ENCODE data around the gene CAMK1G. TPM values are rescaled to one million over a fixed set of nuclear protein-coding genes. Genes with fewer than 3 reads are reported as not detected.

The CAMK1G gene
- total RNA-seq, 2 experiments from 2014 or later = 0.69 to 0.94 TPM

DNA sequence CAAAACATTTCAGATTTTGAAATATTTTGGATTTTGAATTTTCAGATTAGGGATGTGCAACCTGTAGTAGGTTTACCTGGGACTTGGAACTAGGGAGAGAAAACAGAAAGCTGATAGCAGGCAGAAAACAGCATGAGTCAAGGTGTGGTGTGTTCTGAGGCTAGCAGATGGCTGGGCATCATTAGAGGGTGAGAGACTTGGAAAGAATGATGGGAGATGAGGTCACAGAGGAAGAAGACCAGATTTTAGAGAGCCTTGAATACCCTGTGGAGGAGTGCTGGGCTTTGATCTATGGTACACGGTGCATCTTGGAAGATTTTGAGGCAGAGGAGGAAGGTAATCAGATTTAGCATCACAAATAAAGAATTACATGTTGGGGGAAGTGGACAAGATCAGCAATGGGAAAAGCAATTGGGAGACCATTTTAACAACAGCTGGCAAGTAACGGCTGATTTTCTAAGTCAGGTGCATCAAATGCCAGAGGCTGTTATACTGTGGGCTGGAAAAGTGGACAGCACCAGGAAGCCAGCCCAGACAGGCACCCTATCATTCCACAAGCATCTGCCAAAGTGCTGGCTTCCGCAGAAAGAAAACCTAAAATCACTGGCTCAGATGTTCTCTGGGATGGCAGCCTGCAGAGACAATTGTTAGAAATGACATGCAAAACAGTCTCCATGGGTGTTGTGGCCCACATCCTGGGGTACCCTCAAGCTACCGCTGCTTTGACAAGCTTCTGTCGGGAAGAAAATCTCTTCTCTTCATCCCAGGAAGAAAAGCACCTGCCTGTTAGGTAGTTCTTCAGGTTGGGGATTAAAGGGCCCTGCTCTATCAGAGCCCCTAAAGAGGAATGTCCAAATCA, 30.9 kb upstream of the CAMK1G start:
- Mint-ChIP-seq H3K4me1 (ENCODE audit: low read depth) (no peaks in the 10 kb centered on the region), H3K9me3 (no peaks in the 10 kb centered on the region), H3K36me3 (no peaks in the 10 kb centered on the region), H3K27me3 (peaks cover 4% of the 10 kb centered on the region), H3K4me3 (no peak overlapping the region), H3K27ac (no peak overlapping the region)
- ChIA-PET POLR2A (no interaction called here), CTCF (no interaction called here)
- intact Hi-C loops (cut with micrococcal nuclease) = no loop called here
- DNase-seq = no peak

DNA sequence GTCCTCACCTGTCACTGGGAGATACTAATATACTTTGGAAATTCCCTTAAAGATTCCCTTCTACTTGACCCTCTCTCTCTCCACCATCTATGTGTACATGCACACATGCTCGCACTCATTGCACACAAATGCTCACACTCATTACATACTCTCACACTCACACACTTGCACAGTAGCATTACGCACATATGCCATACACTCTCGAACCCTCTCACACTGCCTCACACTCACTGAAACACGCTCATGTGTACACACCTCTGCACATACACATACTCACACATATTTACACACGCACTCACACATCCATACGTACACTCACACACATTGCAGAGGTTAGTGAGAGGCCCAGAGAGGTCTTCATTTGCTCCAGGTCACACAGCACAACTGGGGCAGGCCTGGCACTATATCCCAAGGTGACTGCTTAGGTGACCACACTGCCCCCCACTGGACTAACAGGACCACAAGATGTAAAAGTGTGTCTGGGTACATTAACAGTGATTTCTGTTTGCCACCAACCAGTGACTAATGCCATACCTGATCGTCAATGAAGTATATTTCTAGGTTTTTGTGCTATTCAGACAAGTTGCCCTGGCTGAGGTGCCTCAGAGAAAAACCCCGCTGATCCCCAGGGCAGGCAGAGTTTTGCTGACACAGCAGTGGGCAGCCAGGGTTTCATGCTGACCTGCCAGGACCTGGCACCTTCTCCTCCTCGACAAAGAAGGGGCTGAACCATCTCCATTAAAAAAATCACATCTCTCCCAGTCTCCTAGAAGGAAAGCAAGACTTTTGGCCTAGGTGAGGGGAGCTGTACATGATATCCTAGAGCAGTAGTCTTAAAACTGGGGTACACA, 28.5 kb upstream of the CAMK1G start:
- Mint-ChIP-seq H3K9me3 (no peaks in the 10 kb centered on the region), H3K27me3 (no peaks in the 10 kb centered on the region), H3K4me1 (ENCODE audit: low read depth) (no peaks in the 10 kb centered on the region), H3K36me3 (no peaks in the 10 kb centered on the region), H3K27ac (no peak overlapping the region), H3K4me3 (no peak overlapping the region)
- POLR2A ChIA-PET = no interaction called here
- DNase-seq = no peak
- intact Hi-C loops (cut with micrococcal nuclease) = no loop called here
- CTCF ChIA-PET = interaction anchor here (1.3 to 1.7 kb wide), 2 partner anchors 10 to 12 kb away, joined by 4 to 5 read pairs; no protein-coding TSS in a partner anchor

DNA sequence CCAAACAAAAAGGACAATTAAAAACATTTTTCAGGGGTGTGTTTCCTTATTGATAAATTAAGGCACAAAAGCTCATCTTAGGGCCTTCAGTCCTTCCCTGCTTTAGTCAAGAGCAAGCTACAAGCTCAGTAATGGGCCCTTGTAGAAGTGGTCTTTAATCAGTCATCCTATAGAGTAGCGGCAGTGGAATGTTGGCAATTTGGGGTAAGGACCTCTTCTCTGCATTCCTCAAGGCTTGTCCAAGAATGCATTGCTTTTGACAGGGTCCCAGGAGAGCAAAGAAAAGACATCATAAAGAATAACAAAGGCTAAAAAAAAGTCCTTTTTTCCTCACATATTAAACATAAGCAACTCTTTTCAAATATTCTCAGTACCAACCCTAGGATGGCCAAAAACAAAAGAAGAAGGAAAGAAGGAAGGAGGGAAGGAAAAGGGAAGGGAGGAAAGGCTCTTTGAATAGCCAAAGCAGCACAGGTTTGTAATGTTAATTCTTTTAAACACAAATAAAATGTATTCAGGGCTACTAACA, 27.3 kb upstream of the CAMK1G start:
- H3K27ac Mint-ChIP-seq = no peak overlapping the region
- no peaks in the 10 kb centered on the region for H3K27me3 Mint-ChIP-seq
- H3K4me3 Mint-ChIP-seq = no peak overlapping the region
- no peaks in the 10 kb centered on the region for H3K36me3 Mint-ChIP-seq
- intact Hi-C loops (cut with micrococcal nuclease) = no loop called here
- DNase-seq = no peak
- H3K4me1 Mint-ChIP-seq (ENCODE audit: low read depth) = no peaks in the 10 kb centered on the region
- no peaks in the 10 kb centered on the region for H3K9me3 Mint-ChIP-seq
- ChIA-PET POLR2A (no interaction called here), CTCF (interaction anchor here (1.3 to 1.7 kb wide), 2 partner anchors 9 to 11 kb away, joined by 4 to 5 read pairs; no protein-coding TSS in a partner anchor)

DNA sequence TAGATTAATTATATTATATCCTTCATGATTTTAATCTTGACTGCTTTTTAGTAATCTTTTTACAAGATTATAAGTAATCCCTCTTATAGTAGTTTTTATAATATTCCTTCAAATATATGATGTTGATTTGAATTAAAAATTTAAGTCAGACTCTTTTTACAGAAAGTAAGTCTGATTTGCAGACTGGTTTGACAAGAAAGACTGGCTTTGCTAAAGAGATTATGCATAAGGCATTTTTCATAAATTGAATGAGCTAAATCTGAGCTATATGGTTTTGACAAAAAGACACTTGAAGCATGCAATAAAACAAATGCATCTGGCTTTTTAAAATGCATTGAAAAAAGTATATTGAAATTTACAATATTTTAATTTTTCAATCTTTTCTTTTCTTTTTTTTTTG, 26.3 kb upstream of the CAMK1G start:
- Mint-ChIP-seq H3K27ac (no peak overlapping the region), H3K4me1 (ENCODE audit: low read depth) (no peaks in the 10 kb centered on the region), H3K9me3 (no peaks in the 10 kb centered on the region), H3K4me3 (no peak overlapping the region), H3K36me3 (no peaks in the 10 kb centered on the region), H3K27me3 (no peaks in the 10 kb centered on the region)
- DNase-seq = no peak
- ChIA-PET CTCF (interaction anchor here (1.2 kb wide), 1 partner anchor 9 kb away, joined by 3 read pairs; no protein-coding TSS in a partner anchor), POLR2A (no interaction called here)
- intact Hi-C loops (cut with micrococcal nuclease) = no loop called here

DNA sequence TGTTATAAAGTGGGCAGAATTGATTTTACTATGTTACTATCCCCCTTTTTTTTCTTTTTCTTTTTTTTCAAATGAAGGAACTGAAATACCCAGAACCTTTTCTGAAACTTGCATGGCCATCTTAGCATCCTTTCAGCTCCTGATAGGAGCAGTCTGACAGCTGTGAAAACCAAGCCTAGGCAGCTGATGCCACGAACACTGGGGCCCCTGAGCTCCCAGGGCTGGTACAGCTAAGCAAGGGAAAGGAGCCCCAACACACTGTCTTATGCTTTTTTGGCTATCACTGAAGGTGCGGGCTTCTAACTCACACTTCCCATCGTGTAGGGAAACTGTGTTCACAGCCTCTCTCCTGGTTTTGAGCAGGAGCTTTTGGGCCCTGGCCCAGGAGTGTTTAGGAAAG, 23.0 kb upstream of the CAMK1G start:
- Mint-ChIP-seq H3K36me3 (no peaks in the 10 kb centered on the region), H3K27me3 (peaks cover 10% of the 10 kb centered on the region), H3K9me3 (no peaks in the 10 kb centered on the region), H3K4me3 (no peak overlapping the region), H3K4me1 (ENCODE audit: low read depth) (no peaks in the 10 kb centered on the region), H3K27ac (no peak overlapping the region)
- DNase-seq = no peak
- intact Hi-C loops (cut with micrococcal nuclease) = loop anchor here (10.0 kb wide), 1 partner anchor 206 kb away; no protein-coding TSS in a partner anchor
- ChIA-PET CTCF (interaction anchor here (0.6 to 1.5 kb wide), 4 partner anchors 9 to 1692 kb away, joined by 3 to 4 read pairs (median 3); no protein-coding TSS in a partner anchor), POLR2A (no interaction called here)

DNA sequence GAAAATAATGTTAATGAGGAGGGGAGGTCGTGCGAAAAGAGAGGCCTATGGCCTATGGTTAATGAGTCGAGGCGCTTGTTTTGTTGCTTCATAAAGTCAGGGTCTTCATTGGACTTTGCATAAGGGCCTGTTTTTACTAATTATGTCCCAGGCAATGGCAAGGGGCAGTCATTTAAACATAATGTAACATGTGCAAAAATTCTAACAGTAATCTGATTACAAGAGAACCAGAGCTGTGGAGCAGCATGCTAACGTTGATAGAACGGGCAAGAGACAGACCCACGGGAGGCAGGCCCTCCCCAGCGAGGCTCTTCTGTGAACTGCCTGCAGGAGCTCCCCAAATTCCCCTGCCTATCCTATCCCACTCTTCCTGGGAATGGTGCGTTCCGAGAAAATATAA, 22.6 kb upstream of the CAMK1G start:
- no peak overlapping the region for H3K4me3 Mint-ChIP-seq
- no peak for DNase-seq
- H3K4me1 Mint-ChIP-seq (ENCODE audit: low read depth) = peaks cover under 1% of the 10 kb centered on the region
- ChIA-PET POLR2A (interaction anchor here (0.6 kb wide), 1 partner anchor 1341 kb away, joined by 3 read pairs; no protein-coding TSS in a partner anchor), CTCF (interaction anchor here (0.6 to 1.2 kb wide), 4 partner anchors 9 to 1692 kb away, joined by 3 read pairs; no protein-coding TSS in a partner anchor)
- H3K27ac Mint-ChIP-seq = no peak overlapping the region
- H3K27me3 Mint-ChIP-seq = peaks cover 13% of the 10 kb centered on the region
- no peaks in the 10 kb centered on the region for H3K9me3 Mint-ChIP-seq
- intact Hi-C loops (cut with micrococcal nuclease) = loop anchor here (10.0 kb wide), 1 partner anchor 206 kb away; no protein-coding TSS in a partner anchor
- H3K36me3 Mint-ChIP-seq = no peaks in the 10 kb centered on the region

DNA sequence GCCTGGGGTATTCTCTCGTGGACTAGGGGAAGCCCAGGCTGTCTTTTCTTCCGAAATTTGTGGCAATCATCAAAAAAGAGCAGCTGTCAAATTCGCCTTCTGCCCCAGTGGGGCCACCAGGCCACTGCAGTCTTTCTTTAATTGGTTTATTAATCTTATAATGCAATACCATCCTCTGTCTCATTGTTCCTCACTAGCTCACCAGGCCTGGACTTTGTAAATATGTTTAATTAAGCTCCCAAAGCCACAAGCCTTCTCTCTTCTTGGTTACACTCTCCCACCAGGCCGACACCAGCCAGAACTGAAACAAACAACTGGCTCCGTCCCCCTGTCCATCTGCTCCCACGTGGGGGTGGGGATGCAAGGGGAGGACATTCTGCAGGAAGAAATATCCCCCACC, 22.0 kb upstream of the CAMK1G start:
- Mint-ChIP-seq H3K27me3 (peaks cover 14% of the 10 kb centered on the region), H3K36me3 (no peaks in the 10 kb centered on the region), H3K9me3 (no peaks in the 10 kb centered on the region), H3K4me3 (no peak overlapping the region), H3K27ac (no peak overlapping the region), H3K4me1 (ENCODE audit: low read depth) (peaks cover 6% of the 10 kb centered on the region)
- ChIA-PET CTCF (interaction anchor here (0.9 to 1.2 kb wide), 2 partner anchors 8 to 13 kb away, joined by 3 read pairs; no protein-coding TSS in a partner anchor), POLR2A (interaction anchor here (0.6 kb wide), 1 partner anchor 1341 kb away, joined by 3 read pairs; no protein-coding TSS in a partner anchor)
- intact Hi-C loops (cut with micrococcal nuclease) = loop anchor here (10.0 kb wide), 1 partner anchor 207 kb away; no protein-coding TSS in a partner anchor
- no peak for DNase-seq

DNA sequence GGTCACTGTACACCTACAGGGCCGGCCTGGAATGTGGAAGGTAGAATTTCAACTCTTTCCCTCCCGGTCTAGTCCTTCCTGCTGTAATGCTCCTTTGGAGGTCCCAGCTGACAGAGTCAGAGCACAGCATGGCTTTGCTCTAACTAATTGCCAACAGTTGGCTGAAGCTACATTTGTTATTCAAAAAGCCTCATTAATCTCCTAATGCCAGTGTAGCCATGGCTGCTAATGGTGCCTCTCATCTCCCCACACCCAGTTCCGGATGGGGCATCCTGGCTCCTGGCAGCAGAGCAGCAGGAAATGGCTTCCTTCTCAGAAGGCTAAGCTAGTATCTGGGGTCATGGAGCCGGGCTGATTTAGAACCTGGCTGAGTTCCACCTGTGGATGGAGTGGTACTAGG, 18.7 kb upstream of the CAMK1G start:
- no peak overlapping the region for H3K27ac Mint-ChIP-seq
- H3K4me3 Mint-ChIP-seq = no peak overlapping the region
- DNase-seq = no peak
- POLR2A ChIA-PET = no interaction called here
- no peaks in the 10 kb centered on the region for H3K9me3 Mint-ChIP-seq
- peaks cover 26% of the 10 kb centered on the region for H3K4me1 Mint-ChIP-seq (ENCODE audit: low read depth)
- CTCF ChIA-PET = interaction anchor here (0.8 to 6.8 kb wide), 9 partner anchors 9 to 913 kb away, joined by 3 to 70 read pairs (median 5); partner anchors contain the start of gene CAMK1G
- no peaks in the 10 kb centered on the region for H3K36me3 Mint-ChIP-seq
- H3K27me3 Mint-ChIP-seq = peaks cover 16% of the 10 kb centered on the region
- intact Hi-C loops (cut with micrococcal nuclease) = loop anchor here (5.0 to 10.0 kb wide), 3 partner anchors 210 to 913 kb away; partner anchors contain the start of gene UTP25

DNA sequence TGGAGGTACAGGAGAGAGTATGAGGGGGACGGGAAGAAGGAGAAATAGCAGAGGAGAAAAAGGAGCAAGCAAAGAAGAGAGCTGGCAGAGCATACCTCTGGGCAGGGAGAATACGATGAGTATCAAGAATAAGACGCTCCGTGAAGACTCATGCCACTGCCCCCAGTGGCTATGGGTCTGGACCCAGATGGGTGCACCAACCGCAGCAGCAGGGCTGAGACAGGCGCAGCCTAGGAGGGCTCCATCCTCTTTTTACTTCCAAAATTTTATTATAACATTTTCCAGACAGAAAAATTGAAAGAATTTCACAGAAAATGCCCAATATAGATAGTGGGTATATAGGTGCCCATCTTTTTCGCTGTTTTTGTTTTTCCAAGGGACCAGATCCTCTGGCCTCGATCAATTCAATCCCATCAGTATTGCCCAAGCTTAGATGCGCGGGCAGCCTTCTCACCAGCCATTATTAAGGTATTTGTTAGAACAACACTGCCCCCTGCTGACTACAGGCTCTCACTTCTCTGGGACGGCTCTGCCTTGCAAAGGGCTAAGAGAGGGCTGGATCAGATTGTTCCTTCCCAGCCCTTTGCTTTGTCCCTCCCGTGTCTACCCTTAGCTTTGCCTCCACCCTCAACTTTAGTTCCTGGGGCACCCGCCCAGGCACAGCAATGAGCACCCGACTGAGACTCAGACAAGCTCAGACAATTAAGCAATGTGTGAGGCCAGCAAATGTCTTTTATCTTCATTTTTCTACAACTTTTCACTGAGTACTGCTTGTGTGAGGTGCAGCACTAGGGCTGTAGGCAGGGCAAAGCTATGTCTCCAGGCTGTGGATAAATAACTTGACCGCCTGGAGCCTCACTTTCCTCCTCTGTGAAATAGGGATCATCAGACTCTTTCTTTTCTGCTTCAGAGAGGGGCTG, 17.5 kb upstream of the CAMK1G start:
- H3K36me3 Mint-ChIP-seq = no peaks in the 10 kb centered on the region
- peaks cover 28% of the 10 kb centered on the region for H3K4me1 Mint-ChIP-seq (ENCODE audit: low read depth)
- ChIA-PET CTCF (interaction anchor here (0.6 to 6.8 kb wide), 52 partner anchors 9 to 1321 kb away, joined by 3 to 70 read pairs (median 4); partner anchors contain the start of genes CAMK1G, G0S2, HSD11B1 and TRAF3IP3), POLR2A (no interaction called here)
- no peak overlapping the region for H3K27ac Mint-ChIP-seq
- H3K4me3 Mint-ChIP-seq = no peak overlapping the region
- no peaks in the 10 kb centered on the region for H3K9me3 Mint-ChIP-seq
- peak; percentile 82 for DNase-seq
- intact Hi-C loops (cut with micrococcal nuclease) = loop anchor here (1.0 to 10.0 kb wide), 4 partner anchors 211 to 914 kb away; partner anchors contain the start of gene UTP25
- H3K27me3 Mint-ChIP-seq = peaks cover 25% of the 10 kb centered on the region

DNA sequence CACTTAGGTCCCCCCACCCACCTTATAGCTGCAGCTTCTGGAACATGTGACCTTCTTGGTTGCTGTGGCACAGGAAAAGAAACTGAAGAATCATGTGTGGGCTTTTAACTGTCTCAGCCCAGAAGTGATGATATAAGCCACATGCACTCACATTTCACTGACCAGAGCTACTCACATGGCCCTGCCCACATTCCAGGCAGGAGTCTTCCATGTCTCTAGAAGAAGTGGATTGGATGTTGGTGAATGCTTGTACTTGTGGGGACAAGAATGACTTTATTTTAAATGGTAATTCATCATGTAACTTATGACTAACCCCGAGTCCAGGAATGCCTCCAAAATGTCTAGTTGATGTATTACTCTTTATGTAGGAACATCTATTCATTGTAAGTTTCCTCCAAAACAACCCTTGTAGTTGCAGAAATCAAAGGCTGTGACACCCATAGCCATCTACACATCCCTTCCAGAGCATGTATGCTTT, 15.8 kb upstream of the CAMK1G start:
- ChIA-PET POLR2A (no interaction called here), CTCF (interaction anchor here (1.1 to 6.8 kb wide), 19 partner anchors 9 to 916 kb away, joined by 3 to 70 read pairs (median 5); partner anchors contain the start of genes CAMK1G and G0S2)
- H3K4me1 Mint-ChIP-seq (ENCODE audit: low read depth) = peaks cover 28% of the 10 kb centered on the region
- H3K36me3 Mint-ChIP-seq = no peaks in the 10 kb centered on the region
- no peak overlapping the region for H3K27ac Mint-ChIP-seq
- no peaks in the 10 kb centered on the region for H3K9me3 Mint-ChIP-seq
- DNase-seq = peak; percentile 17
- peaks cover 24% of the 10 kb centered on the region for H3K27me3 Mint-ChIP-seq
- intact Hi-C loops (cut with micrococcal nuclease) = loop anchor here (2.0 to 10.0 kb wide), 4 partner anchors 125 to 915 kb away; partner anchors contain the start of gene UTP25
- no peak overlapping the region for H3K4me3 Mint-ChIP-seq

All from activated CD4-positive, alpha-beta memory T cell treated with anti-CD3 and anti-CD28 coated beads for 36 hours (primary cell).